ENCODE results near the gene BRD3OS. TPM values are rescaled to one million over a fixed set of nuclear protein-coding genes. Genes with fewer than 3 reads are reported as not detected.
A peak's percentile ranks its signal among the peaks of the same experiment; 100 is the strongest.

Gene BRD3OS
- total and polyA plus RNA-seq, 2 of the 13 experiments (the other 11 are each of a cell fraction or from before 2014, with no cell fraction given), result 4.9 to 5.7 TPM

DNA sequence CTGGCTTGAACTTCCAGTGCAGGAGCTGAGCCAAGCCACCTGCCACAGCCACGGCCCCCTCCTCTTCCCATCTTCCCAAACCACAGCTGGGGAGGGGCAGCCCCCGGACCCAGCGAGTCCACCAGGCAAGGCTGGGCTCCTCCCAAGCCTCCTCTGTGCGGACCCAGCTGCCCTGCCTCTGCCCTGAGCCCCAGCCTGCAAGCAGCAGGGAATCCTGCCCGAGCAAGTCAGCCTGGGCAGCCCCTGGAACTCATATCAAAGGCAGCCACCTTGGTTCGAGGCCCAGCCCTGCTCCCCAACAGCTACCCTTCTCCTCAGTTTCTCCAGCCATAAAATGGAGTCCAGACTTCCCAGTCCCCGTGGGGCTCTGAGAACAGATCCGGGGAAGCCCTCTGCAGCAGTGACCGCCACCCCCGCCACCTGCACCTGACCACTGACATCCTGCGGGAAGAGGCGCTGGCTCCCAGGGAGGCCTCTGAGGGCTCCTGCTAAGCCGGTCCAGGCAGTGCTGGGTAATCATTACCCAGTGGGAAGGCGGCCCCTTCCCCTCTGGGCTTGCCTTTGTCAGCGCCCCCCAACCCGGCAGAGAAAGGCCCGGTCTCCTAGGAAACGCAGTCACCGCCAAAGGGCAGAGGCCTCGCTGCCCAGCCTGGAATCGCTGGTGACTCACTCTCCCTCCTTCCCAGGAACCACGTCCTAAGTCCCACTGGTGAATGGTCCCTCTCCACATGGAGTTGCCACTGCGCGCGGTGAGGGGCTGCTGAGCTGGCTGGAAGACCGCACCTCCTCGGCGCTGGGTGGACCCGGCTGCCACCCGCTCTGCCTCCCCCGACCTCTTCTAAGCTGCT, 34.7 kb upstream of the BRD3OS start (continued):
- TF ChIP-seq, protein P1, sequence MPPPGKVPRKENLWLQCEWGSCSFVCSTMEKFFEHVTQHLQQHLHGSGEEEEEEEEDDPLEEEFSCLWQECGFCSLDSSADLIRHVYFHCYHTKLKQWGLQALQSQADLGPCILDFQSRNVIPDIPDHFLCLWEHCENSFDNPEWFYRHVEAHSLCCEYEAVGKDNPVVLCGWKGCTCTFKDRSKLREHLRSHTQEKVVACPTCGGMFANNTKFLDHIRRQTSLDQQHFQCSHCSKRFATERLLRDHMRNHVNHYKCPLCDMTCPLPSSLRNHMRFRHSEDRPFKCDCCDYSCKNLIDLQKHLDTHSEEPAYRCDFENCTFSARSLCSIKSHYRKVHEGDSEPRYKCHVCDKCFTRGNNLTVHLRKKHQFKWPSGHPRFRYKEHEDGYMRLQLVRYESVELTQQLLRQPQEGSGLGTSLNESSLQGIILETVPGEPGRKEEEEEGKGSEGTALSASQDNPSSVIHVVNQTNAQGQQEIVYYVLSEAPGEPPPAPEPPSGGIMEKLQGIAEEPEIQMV (CRISPR knock-in tag; IDR thresholded peaks at IDR 0.05; ENCODE audit: low read depth), result 0 out of 2 replicates have a peak, but pooled peaks have one; percentile 56
- TF ChIP-seq ZNF317 (CRISPR knock-in tag; IDR thresholded peaks at IDR 0.05) (no peak), CHD2 (IDR thresholded peaks at IDR 0.05; ENCODE audit: low read depth, low read length) (no peak), ZNF333 (CRISPR knock-in tag; IDR thresholded peaks at IDR 0.05; ENCODE audit: borderline replicate concordance) (no peak), ZIK1 (CRISPR knock-in tag; IDR thresholded peaks at IDR 0.05; ENCODE audit: borderline replicate concordance, low read depth) (peak; percentile 27; the same call in 1 of the 2 replicates), TCF7 (IDR thresholded peaks at IDR 0.05; ENCODE audit: low read depth) (no peak), SMAD1 (CRISPR knock-in tag; IDR thresholded peaks at IDR 0.05; ENCODE audit: borderline replicate concordance, low read depth) (0 out of 2 replicates have a peak, but pooled peaks have one; percentile 26), ZNF430 (CRISPR knock-in tag; IDR thresholded peaks at IDR 0.05) (peak; percentile 71; the same call in 1 of the 2 replicates), ZNF563 (CRISPR knock-in tag; IDR thresholded peaks at IDR 0.05) (no peak), ZNF773 (CRISPR knock-in tag; IDR thresholded peaks at IDR 0.05; ENCODE audit: borderline replicate concordance) (no peak), TP53 (CRISPR knock-in tag; conservative IDR thresholded peaks at IDR 0.05) (no peak), ZNF792 (CRISPR knock-in tag; IDR thresholded peaks at IDR 0.05) (peak; percentile 58; the same call in 1 of the 2 replicates), HDAC1 (CRISPR knock-in tag; IDR thresholded peaks at IDR 0.05) (peak; percentile 94), MAZ (IDR thresholded peaks at IDR 0.05; ENCODE audit: borderline replicate concordance, low read depth, low read length) (peak; percentile 69), MAZ (CRISPR knock-in tag; IDR thresholded peaks at IDR 0.05; ENCODE audit: low read depth) (peak; percentile 91), ZFP1 (CRISPR knock-in tag; IDR thresholded peaks at IDR 0.05) (no peak), ZNF530 (CRISPR knock-in tag; IDR thresholded peaks at IDR 0.05; ENCODE audit: low read depth) (no peak), PHF20 (CRISPR knock-in tag; IDR thresholded peaks at IDR 0.05) (0 out of 2 replicates have a peak, but pooled peaks have one; percentile 12), LCORL (IDR thresholded peaks at IDR 0.05) (no peak), LCORL (CRISPR knock-in tag; IDR thresholded peaks at IDR 0.05) (peak; percentile 87)
- TF ChIP-seq, protein P2, sequence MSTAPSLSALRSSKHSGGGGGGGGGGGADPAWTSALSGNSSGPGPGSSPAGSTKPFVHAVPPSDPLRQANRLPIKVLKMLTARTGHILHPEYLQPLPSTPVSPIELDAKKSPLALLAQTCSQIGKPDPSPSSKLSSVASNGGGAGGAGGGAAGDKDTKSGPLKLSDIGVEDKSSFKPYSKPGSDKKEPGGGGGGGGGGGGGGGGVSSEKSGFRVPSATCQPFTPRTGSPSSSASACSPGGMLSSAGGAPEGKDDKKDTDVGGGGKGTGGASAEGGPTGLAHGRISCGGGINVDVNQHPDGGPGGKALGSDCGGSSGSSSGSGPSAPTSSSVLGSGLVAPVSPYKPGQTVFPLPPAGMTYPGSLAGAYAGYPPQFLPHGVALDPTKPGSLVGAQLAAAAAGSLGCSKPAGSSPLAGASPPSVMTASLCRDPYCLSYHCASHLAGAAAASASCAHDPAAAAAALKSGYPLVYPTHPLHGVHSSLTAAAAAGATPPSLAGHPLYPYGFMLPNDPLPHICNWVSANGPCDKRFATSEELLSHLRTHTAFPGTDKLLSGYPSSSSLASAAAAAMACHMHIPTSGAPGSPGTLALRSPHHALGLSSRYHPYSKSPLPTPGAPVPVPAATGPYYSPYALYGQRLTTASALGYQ (CRISPR knock-in tag; IDR thresholded peaks at IDR 0.05), result no peak
- TF ChIP-seq, protein P3, sequence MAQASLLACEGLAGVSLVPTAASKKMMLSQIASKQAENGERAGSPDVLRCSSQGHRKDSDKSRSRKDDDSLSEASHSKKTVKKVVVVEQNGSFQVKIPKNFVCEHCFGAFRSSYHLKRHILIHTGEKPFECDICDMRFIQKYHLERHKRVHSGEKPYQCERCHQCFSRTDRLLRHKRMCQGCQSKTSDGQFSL (CRISPR knock-in tag; IDR thresholded peaks at IDR 0.05), result no peak
- TF ChIP-seq, protein P4, sequence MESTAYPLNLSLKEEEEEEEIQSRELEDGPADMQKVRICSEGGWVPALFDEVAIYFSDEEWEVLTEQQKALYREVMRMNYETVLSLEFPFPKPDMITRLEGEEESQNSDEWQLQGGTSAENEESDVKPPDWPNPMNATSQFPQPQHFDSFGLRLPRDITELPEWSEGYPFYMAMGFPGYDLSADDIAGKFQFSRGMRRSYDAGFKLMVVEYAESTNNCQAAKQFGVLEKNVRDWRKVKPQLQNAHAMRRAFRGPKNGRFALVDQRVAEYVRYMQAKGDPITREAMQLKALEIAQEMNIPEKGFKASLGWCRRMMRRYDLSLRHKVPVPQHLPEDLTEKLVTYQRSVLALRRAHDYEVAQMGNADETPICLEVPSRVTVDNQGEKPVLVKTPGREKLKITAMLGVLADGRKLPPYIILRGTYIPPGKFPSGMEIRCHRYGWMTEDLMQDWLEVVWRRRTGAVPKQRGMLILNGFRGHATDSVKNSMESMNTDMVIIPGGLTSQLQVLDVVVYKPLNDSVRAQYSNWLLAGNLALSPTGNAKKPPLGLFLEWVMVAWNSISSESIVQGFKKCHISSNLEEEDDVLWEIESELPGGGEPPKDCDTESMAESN (CRISPR knock-in tag; conservative IDR thresholded peaks at IDR 0.05), result no peak; the same call in 1 of the 2 replicates
- TF ChIP-seq, protein P5, sequence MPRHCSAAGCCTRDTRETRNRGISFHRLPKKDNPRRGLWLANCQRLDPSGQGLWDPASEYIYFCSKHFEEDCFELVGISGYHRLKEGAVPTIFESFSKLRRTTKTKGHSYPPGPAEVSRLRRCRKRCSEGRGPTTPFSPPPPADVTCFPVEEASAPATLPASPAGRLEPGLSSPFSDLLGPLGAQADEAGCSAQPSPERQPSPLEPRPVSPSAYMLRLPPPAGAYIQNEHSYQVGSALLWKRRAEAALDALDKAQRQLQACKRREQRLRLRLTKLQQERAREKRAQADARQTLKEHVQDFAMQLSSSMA (CRISPR knock-in tag; IDR thresholded peaks at IDR 0.05), result no peak
